Neural progenitor cell (in vitro differentiated cells): ENCODE data around the gene FZD10. TPM values are rescaled to one million over a fixed set of nuclear protein-coding genes. Genes with fewer than 3 reads are reported as not detected.

ENCODE experiments used
- DNase-seq: peaks from one replicate; pipeline ENCODE4 v3.0.0-alpha.2; 2016; ENCODE audit warnings: low spot score
- H2AFZ ChIP-seq: fragments of 200-600 bp; sonication (generic); replicated peaks from 2 replicates; pipeline ENCODE4 v1.6.1; 2016; ENCODE audit warnings: antibody characterized with exemption
- H3F3A ChIP-seq: fragments of 200-600 bp; sonication (generic); 2 replicates; pipeline ENCODE4 v1.6.1; 2016; ENCODE audit warnings: antibody characterized with exemption, low read depth
- H3K27ac ChIP-seq: fragments of 200-600 bp; sonication (generic); 2 replicates; pipeline ENCODE4 v1.5.1; 2016; ENCODE audit warnings: mild to moderate bottlenecking
- H3K27me3 ChIP-seq: fragments of 200-600 bp; sonication (generic); 2 replicates; pipeline ENCODE4 v1.6.1; 2016; ENCODE audit warnings: mild to moderate bottlenecking, moderate library complexity
- H3K36me3 ChIP-seq: fragments of 200-600 bp; sonication (generic); 2 replicates; pipeline ENCODE4 v1.5.1; 2016
- H3K4me1 ChIP-seq: fragments of 200-600 bp; sonication (generic); 2 replicates; pipeline ENCODE4 v1.6.1; 2016; ENCODE audit warnings: mixed run types
- H3K4me2 ChIP-seq: fragments of 200-600 bp; sonication (generic); 2 replicates; pipeline ENCODE4 v1.6.1; 2016
- H3K4me3 ChIP-seq: fragments of 200-600 bp; sonication (generic); 2 replicates; pipeline ENCODE4 v1.5.1; 2016
- H3K79me2 ChIP-seq: fragments of 200-600 bp; sonication (generic); 2 replicates; pipeline ENCODE4 v1.6.1; 2016; ENCODE audit warnings: low read depth
- H3K9ac ChIP-seq: fragments of 200-600 bp; sonication (generic); 2 replicates; pipeline ENCODE4 v1.6.1; 2016
- H3K9me3 ChIP-seq: fragments of 200-600 bp; sonication (generic); 2 replicates; pipeline ENCODE4 v1.5.1; 2016; ENCODE audit warnings: low read depth
- H4K20me1 ChIP-seq: fragments of 200-600 bp; sonication (generic); 2 replicates; pipeline ENCODE4 v1.6.1; 2016; ENCODE audit warnings: low read depth
- H3K27ac Mint-ChIP-seq: 3 replicates; pipeline ENCODE4 v1.8.0; 2021; ENCODE audit warnings: mixed read lengths
- H3K27me3 Mint-ChIP-seq: 2 replicates; pipeline ENCODE4 v1.8.0; 2022; ENCODE audit warnings: low read depth, mild to moderate bottlenecking, inconsistent platforms, moderate library complexity, mixed read lengths; ENCODE audit not compliant: insufficient read depth
- H3K36me3 Mint-ChIP-seq: 3 replicates; pipeline ENCODE4 v1.8.0; 2021; ENCODE audit warnings: mixed read lengths
- H3K4me1 Mint-ChIP-seq: 3 replicates; pipeline ENCODE4 v1.8.0; 2021; ENCODE audit warnings: mixed read lengths
- H3K4me3 Mint-ChIP-seq: 3 replicates; pipeline ENCODE4 v1.8.0; 2021; ENCODE audit warnings: mild to moderate bottlenecking, moderate library complexity, mixed read lengths
- H3K9me3 Mint-ChIP-seq: 3 replicates; pipeline ENCODE4 v1.8.0; 2020; ENCODE audit warnings: mixed read lengths
- EZH2 ChIP-seq: fragments of 200-600 bp; sonication (generic); IDR thresholded peaks from 2 replicates; pipeline ENCODE4 v1.6.1; 2017; ENCODE audit warnings: antibody characterized with exemption, mild to moderate bottlenecking, moderate library complexity
- EZH2phosphoT487 ChIP-seq: fragments of 200-600 bp; sonication (generic); IDR thresholded peaks from 2 replicates; pipeline ENCODE4 v1.6.1; 2017; ENCODE audit warnings: antibody characterized with exemption
- total RNA-seq: library from RNA; depleted of rRNA; stranded (reverse); fragments of >200 nt; gene quantifications from 2 replicates; pipeline ENCODE4 v1.2.3, GENCODE V29; 2015; ENCODE audit warnings: low replicate concordance
- TF ChIP-seq, protein P1 (sequence below): fragments of 200-600 bp; sonication (generic); IDR thresholded peaks from 2 replicates; pipeline ENCODE4 v1.5.1; 2017; ENCODE audit warnings: antibody characterized with exemption, mild to moderate bottlenecking

The FZD10 gene
- total RNA-seq, 1 donor from 2014 or later = 0.11 TPM

DNA sequence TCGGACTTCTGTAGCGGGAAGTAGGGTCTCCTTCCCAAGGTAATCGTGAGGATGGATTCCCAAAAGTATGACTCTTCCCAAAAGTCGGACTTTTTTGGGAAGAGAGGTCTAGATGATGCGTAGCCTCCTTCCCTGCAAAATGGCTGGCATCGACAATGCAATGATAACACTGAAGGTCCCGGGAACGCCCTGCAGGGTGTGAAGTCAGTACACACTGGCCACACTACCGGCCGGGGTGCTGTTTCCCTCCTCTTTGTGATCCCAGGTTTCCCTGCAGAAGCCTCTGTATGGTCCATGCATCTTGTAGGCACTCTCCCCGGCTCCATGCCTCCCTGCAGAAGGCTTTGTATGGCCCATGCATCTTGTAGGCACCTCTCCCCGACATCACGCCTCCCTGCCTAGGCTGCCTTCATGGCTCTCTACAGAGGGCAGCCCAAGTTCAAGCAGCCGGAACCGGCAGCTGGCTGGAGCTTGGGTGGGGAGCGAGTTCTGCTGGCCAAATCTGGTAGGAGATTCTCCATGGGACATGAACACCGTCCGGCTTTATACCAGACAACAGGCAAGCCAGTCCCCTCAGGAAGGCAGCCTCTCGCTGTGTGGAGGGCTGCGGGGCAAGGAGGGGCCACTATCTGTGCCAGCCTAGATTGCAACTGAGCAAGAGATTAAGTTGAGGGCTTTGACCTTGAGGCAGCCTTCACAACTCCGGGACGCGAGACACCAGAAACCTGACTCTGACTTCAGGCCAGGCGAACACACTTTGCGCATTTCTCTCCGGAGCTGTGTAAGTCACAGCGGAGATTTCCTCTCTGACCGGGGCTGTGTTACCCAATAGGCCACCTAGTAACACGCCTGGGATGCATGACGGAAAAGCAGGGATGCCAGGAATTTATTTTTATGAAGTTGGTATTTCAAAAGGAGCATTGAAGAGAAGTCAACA, 23.5 kb downstream of the FZD10 start:
- no peaks in the 10 kb centered on the region for H3K79me2 ChIP-seq

DNA sequence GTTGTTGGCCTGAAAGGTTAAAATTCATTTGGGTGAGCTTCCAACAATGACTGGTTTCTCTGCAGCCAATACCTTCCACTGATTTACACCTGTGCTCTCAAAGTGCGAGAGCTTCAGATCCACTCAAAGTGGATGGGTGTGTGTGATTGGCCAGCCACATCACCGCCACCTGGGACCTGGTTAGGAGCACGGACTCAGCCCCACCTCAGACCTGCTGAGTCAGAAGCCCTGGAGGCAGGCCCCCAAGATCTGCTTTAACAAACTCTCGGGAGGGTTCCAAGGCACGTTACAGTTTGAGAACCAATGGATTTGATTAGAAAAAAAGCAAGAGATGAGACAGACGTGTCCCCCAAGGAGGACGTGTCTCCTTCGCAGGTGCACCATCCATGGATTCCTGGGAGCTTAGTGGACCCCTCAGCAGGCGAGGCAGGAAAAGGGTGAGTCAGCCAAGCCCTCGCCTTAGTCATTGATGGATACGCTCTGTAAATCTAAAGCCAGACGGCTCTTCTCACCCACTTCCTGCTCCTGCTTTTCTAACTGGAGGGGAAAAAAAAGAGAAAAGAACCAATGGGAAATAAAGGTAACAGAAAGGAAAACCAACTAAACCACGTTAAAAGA, 24.5 kb downstream of the FZD10 start:
- Mint-ChIP-seq H3K36me3 (peaks cover 2% of the 10 kb centered on the region), H3K9me3 (peaks cover 10% of the 10 kb centered on the region), H3K27me3 (peaks cover 16% of the 10 kb centered on the region), H3K4me1 (no peaks in the 10 kb centered on the region), H3K27ac (peak overlapping the region; percentile 29), H3K4me3 (no peak overlapping the region)
- no peaks in the 10 kb centered on the region for H3K9me3 ChIP-seq
- H3F3A ChIP-seq = no peaks in the 10 kb centered on the region
- H4K20me1 ChIP-seq = no peaks in the 10 kb centered on the region
- no peaks in the 10 kb centered on the region for H3K4me1 ChIP-seq
- H3K4me3 ChIP-seq = no peak overlapping the region
- H3K4me2 ChIP-seq = no peak overlapping the region
- DNase-seq = no peak
- no peak overlapping the region for H3K27ac ChIP-seq
- H3K36me3 ChIP-seq = no peaks in the 10 kb centered on the region
- H2AFZ ChIP-seq = no peak overlapping the region
- H3K27me3 ChIP-seq = peaks cover 43% of the 10 kb centered on the region
- TF ChIP-seq EZH2phosphoT487 (no peak), EZH2 (no peak)
- TF ChIP-seq, protein P1, sequence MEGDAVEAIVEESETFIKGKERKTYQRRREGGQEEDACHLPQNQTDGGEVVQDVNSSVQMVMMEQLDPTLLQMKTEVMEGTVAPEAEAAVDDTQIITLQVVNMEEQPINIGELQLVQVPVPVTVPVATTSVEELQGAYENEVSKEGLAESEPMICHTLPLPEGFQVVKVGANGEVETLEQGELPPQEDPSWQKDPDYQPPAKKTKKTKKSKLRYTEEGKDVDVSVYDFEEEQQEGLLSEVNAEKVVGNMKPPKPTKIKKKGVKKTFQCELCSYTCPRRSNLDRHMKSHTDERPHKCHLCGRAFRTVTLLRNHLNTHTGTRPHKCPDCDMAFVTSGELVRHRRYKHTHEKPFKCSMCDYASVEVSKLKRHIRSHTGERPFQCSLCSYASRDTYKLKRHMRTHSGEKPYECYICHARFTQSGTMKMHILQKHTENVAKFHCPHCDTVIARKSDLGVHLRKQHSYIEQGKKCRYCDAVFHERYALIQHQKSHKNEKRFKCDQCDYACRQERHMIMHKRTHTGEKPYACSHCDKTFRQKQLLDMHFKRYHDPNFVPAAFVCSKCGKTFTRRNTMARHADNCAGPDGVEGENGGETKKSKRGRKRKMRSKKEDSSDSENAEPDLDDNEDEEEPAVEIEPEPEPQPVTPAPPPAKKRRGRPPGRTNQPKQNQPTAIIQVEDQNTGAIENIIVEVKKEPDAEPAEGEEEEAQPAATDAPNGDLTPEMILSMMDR = no peak
- no peaks in the 10 kb centered on the region for H3K79me2 ChIP-seq
- no peak overlapping the region for H3K9ac ChIP-seq

More for the DNA sequence above, 23.5 kb downstream of the FZD10 start:
- no peak overlapping the region for H3K27ac Mint-ChIP-seq
- no peak for DNase-seq
- peaks cover 2% of the 10 kb centered on the region for H3K4me1 Mint-ChIP-seq
- no peak overlapping the region for H3K9ac ChIP-seq
- peaks cover 2% of the 10 kb centered on the region for H3K36me3 Mint-ChIP-seq
- no peaks in the 10 kb centered on the region for H4K20me1 ChIP-seq
- H3K9me3 Mint-ChIP-seq = peaks cover 13% of the 10 kb centered on the region
- no peak overlapping the region for H3K27ac ChIP-seq
- no peaks in the 10 kb centered on the region for H3K4me1 ChIP-seq
- H3K4me3 Mint-ChIP-seq = no peak overlapping the region
- peaks cover 18% of the 10 kb centered on the region for H3K27me3 Mint-ChIP-seq
- H2AFZ ChIP-seq = no peak overlapping the region
- peaks cover 40% of the 10 kb centered on the region for H3K27me3 ChIP-seq
- H3K4me2 ChIP-seq = no peak overlapping the region
- no peaks in the 10 kb centered on the region for H3K36me3 ChIP-seq
- H3K9me3 ChIP-seq = no peaks in the 10 kb centered on the region
- no peak overlapping the region for H3K4me3 ChIP-seq
- no peaks in the 10 kb centered on the region for H3F3A ChIP-seq
- no peak for TF ChIP-seq EZH2
- TF ChIP-seq, protein P1 = no peak
- no peak for TF ChIP-seq EZH2phosphoT487

DNA sequence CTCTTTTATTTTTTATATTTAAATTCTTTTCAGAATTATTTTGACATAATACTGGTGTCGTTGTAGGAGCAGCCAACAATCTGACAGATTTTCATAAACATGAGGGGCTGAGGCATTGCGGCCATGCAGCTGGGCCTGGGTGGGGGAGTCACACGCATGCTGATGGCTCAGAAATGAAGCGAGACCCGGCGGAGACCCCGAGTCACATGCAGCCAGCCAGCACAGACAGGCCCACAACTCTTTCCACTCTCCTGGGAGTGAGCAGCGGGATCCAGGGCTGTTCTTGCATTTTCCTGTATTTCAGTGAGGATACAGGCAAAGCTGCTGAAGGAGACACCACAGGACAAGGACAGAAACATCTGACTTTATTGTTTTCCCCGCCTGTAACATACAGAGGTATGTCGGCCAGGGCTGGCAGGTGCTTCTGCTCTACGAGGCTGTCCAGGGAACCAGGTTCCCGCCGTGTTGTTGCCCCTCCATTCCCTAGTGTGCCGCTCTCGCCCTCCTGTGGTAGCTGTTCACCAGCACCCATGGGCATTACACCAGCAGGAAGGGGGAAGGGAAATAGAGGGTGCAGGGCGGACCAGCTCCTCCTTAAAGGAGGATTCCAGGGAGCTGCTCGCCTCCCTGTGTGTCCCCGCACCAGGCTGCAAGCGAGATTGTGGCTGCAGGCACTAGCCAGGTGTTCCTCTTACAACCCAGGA, 30.5 kb downstream of the FZD10 start:
- H3K4me1 Mint-ChIP-seq = peaks cover 12% of the 10 kb centered on the region
- no peak overlapping the region for H3K27ac ChIP-seq
- H4K20me1 ChIP-seq = no peaks in the 10 kb centered on the region
- DNase-seq = peak; percentile 14
- H3F3A ChIP-seq = peaks cover 12% of the 10 kb centered on the region
- H3K4me3 ChIP-seq = no peak overlapping the region
- H3K4me1 ChIP-seq = peaks cover 9% of the 10 kb centered on the region
- H3K9me3 Mint-ChIP-seq = no peaks in the 10 kb centered on the region
- TF ChIP-seq, protein P1 = peak; percentile 20
- TF ChIP-seq EZH2 = no peak
- no peak for TF ChIP-seq EZH2phosphoT487
- peaks cover 5% of the 10 kb centered on the region for H3K27me3 Mint-ChIP-seq
- no peak overlapping the region for H3K9ac ChIP-seq
- no peaks in the 10 kb centered on the region for H3K9me3 ChIP-seq
- H3K79me2 ChIP-seq = no peaks in the 10 kb centered on the region
- H3K27me3 ChIP-seq = peaks cover 45% of the 10 kb centered on the region
- H3K4me3 Mint-ChIP-seq = no peak overlapping the region
- no peak overlapping the region for H3K4me2 ChIP-seq
- no peak overlapping the region for H2AFZ ChIP-seq
- no peaks in the 10 kb centered on the region for H3K36me3 Mint-ChIP-seq
- no peaks in the 10 kb centered on the region for H3K36me3 ChIP-seq
- peak overlapping the region; percentile 29 for H3K27ac Mint-ChIP-seq
